Hepatocyte (in vitro differentiated cells): ENCODE results near the gene MINDY4B. TPM values are rescaled to one million over a fixed set of nuclear protein-coding genes. Genes with fewer than 3 reads are reported as not detected.

ENCODE experiments used
- DNase-seq: peaks from one replicate; pipeline ENCODE4 v3.0.0-alpha.2; 2016; ENCODE audit warnings: low spot score
- H2AFZ ChIP-seq: fragments of 200-600 bp; sonication (generic); 2 replicates; pipeline ENCODE4 v1.6.0; 2016; ENCODE audit warnings: antibody characterized with exemption, mild to moderate bottlenecking
- H3K27ac ChIP-seq: fragments of 200-600 bp; sonication (generic); 2 replicates; pipeline ENCODE4 v1.5.1; 2016; ENCODE audit warnings: mild to moderate bottlenecking
- H3K27me3 ChIP-seq: fragments of 200-600 bp; sonication (generic); 2 replicates; pipeline ENCODE4 v1.6.1; 2016
- H3K36me3 ChIP-seq: fragments of 200-600 bp; sonication (generic); replicated peaks from 2 replicates; pipeline ENCODE4 v1.5.1; 2016; ENCODE audit warnings: low read depth; ENCODE audit not compliant: insufficient read depth
- H3K4me1 ChIP-seq: fragments of 200-600 bp; sonication (generic); 2 replicates; pipeline ENCODE4 v1.5.1; 2016; ENCODE audit warnings: mild to moderate bottlenecking, moderate library complexity; ENCODE audit not compliant: insufficient read depth
- H3K4me2 ChIP-seq: fragments of 200-600 bp; sonication (generic); 2 replicates; pipeline ENCODE4 v1.6.0; 2016
- H3K4me3 ChIP-seq: fragments of 200-600 bp; sonication (generic); 2 replicates; pipeline ENCODE4 v1.5.1; 2016; ENCODE audit warnings: mild to moderate bottlenecking
- H3K79me2 ChIP-seq: fragments of 200-600 bp; sonication (generic); 2 replicates; pipeline ENCODE4 v1.6.0; 2017; ENCODE audit warnings: mild to moderate bottlenecking
- H3K9me2 ChIP-seq: fragments of 200-600 bp; sonication (generic); replicated peaks from 2 replicates; pipeline ENCODE4 v1.6.0; 2017; ENCODE audit warnings: mild to moderate bottlenecking; ENCODE audit not compliant: insufficient read depth
- H3K9me3 ChIP-seq: fragments of 200-600 bp; sonication (generic); 2 replicates; pipeline ENCODE4 v1.5.1; 2016; ENCODE audit warnings: low read depth, mild to moderate bottlenecking
- H4K20me1 ChIP-seq: fragments of 200-600 bp; sonication (generic); 2 replicates; pipeline ENCODE4 v1.6.0; 2016; ENCODE audit warnings: mild to moderate bottlenecking; ENCODE audit not compliant: insufficient read depth, poor library complexity, severe bottlenecking
- EZH2 ChIP-seq: fragments of 200-600 bp; sonication (generic); IDR thresholded peaks from 2 replicates; pipeline ENCODE4 v1.6.1; 2016; ENCODE audit warnings: antibody characterized with exemption, mild to moderate bottlenecking, borderline replicate concordance
- EZH2phosphoT487 ChIP-seq: fragments of 200-600 bp; sonication (generic); IDR thresholded peaks from one replicate; pipeline ENCODE4 v1.6.1; 2018; ENCODE audit warnings: antibody characterized with exemption, mild to moderate bottlenecking, low read depth, moderate library complexity; ENCODE audit not compliant: unreplicated experiment, severe bottlenecking
- WGBS: methylation state at CpG from one replicate; pipeline ENCODE4 v1.1.6; 2016; ENCODE audit warnings: low lambda C conversion rate; ENCODE audit errors: missing lambda C conversion rate; 5-methylcytosine and 5-hydroxymethylcytosine counted together
- polyA plus RNA-seq: library from polyadenylated mRNA; unstranded; fragments of >200 nt; fragmentation: Nextera tagmentation; extraction: Ambion mirVana; gene quantifications from 2 replicates; pipeline ENCODE4 v1.2.1, GENCODE V29; 2016
- total RNA-seq: library from RNA; depleted of rRNA; stranded (reverse); fragments of >200 nt; gene quantifications from 2 replicates; pipeline ENCODE4 v1.2.3, GENCODE V29; 2014
- TF ChIP-seq, protein P1 (sequence below): fragments of 200-600 bp; sonication (generic); IDR thresholded peaks from 2 replicates; pipeline ENCODE4 v1.5.1; 2016; ENCODE audit warnings: antibody characterized with exemption, mild to moderate bottlenecking; ENCODE audit not compliant: poor library complexity

MINDY4B gene
- total and polyA plus RNA-seq, 2 experiments from 2014 or later: not detected

DNA sequence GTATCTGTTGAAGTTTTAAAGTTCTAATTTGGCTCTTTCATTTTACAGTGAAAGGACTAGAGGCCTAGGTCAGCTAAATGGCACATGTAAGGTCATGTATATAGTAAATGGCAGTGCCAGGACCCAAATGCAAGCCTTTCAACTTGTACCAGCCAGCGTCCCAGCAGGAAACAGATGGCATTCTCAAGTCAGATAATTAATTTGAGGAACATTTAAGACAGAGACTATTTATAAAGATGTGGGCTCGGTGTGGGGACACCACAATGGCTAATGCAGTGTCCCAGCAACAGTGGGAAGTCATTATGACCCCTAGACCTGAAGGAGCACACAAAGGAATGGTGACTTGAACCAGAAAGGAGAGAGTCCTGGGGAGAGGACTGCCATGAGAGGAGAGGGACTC lies 6.1 kb downstream of the MINDY4B start:
- Histone ChIP-seq H3K9me3 (no peaks in the 10 kb centered on the region), H3K36me3 (no peaks in the 10 kb centered on the region), H3K9me2 (no peaks in the 10 kb centered on the region), H3K27ac (no peak overlapping the region), H3K4me1 (no peaks in the 10 kb centered on the region), H3K4me3 (no peak overlapping the region), H3K4me2 (no peak overlapping the region), H3K79me2 (no peaks in the 10 kb centered on the region), H4K20me1 (no peaks in the 10 kb centered on the region), H2AFZ (no peak overlapping the region), H3K27me3 (no peaks in the 10 kb centered on the region)
- TF ChIP-seq EZH2phosphoT487 (no peak), EZH2 (no peak)
- TF ChIP-seq, protein P1, sequence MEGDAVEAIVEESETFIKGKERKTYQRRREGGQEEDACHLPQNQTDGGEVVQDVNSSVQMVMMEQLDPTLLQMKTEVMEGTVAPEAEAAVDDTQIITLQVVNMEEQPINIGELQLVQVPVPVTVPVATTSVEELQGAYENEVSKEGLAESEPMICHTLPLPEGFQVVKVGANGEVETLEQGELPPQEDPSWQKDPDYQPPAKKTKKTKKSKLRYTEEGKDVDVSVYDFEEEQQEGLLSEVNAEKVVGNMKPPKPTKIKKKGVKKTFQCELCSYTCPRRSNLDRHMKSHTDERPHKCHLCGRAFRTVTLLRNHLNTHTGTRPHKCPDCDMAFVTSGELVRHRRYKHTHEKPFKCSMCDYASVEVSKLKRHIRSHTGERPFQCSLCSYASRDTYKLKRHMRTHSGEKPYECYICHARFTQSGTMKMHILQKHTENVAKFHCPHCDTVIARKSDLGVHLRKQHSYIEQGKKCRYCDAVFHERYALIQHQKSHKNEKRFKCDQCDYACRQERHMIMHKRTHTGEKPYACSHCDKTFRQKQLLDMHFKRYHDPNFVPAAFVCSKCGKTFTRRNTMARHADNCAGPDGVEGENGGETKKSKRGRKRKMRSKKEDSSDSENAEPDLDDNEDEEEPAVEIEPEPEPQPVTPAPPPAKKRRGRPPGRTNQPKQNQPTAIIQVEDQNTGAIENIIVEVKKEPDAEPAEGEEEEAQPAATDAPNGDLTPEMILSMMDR: no peak
- DNase-seq: no peak
- 94% methylated on average over 2 of the region's 2 CpGs for WGBS

DNA sequence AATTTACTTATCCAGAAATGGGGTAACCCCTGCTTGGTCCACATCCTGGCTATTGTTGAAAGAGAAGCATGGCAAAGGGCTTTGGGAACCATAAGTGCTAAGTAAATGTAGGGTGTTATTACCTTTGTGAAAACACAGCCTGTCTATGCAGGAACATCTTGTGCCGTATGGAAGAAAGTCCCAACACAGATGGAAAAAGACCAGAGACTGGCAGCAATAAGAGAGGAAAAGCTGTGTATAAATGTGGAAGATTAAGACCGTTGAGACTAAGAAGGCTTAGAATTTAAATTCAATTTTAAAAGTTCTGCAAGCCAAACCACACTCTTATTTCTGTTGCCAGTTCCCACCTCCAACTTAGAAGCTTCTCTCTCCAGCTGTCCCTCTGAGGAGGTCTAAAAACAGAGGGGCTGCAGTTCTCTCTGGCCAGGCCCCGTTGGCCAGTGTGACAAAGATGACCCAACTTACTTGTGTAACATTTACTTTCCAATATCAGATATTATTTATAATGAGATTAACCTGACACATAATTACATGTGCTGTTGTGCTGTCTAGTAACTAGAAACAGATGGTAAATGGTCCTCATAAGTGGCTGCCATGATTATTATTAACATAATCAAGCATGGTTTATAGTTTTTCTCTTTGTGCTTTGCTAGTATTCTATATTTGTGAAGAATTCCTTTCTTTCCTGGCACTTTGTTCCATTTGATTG lies 7.0 kb downstream of the MINDY4B start:
- H3K4me3 ChIP-seq: no peak overlapping the region
- 79% methylated on average over 3 of the region's 3 CpGs for WGBS
- no peaks in the 10 kb centered on the region for H3K4me1 ChIP-seq
- no peaks in the 10 kb centered on the region for H3K27me3 ChIP-seq
- H2AFZ ChIP-seq: no peak overlapping the region
- no peaks in the 10 kb centered on the region for H4K20me1 ChIP-seq
- no peaks in the 10 kb centered on the region for H3K79me2 ChIP-seq
- no peaks in the 10 kb centered on the region for H3K9me3 ChIP-seq
- H3K36me3 ChIP-seq: no peaks in the 10 kb centered on the region
- no peak overlapping the region for H3K4me2 ChIP-seq
- H3K27ac ChIP-seq: no peak overlapping the region
- H3K9me2 ChIP-seq: no peaks in the 10 kb centered on the region
- TF ChIP-seq, protein P1: no peak
- no peak for DNase-seq

DNA sequence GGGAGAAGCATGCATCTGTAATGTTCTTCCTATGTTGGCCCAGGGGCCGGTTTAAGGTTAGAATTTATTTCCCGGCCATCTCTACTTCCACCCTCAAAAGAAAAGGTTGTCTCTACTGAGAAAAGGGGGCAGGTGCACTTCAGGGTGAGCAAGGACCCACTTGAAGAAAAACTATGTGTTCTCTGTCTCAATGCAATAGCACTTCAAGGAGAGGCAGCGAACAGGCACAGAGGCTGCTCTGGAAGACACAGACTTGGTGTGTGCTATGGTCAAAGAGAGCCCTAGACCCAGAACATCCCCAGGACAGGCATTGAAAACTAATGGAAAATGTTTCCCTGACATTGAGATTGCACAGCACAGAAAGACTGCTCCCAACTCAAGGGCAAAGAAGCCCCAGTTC lies 7.6 kb downstream of the MINDY4B start:
- Histone ChIP-seq H3K79me2 (no peaks in the 10 kb centered on the region), H2AFZ (no peak overlapping the region), H3K9me3 (no peaks in the 10 kb centered on the region), H3K27me3 (no peaks in the 10 kb centered on the region), H3K36me3 (no peaks in the 10 kb centered on the region), H3K4me3 (no peak overlapping the region), H3K27ac (no peak overlapping the region), H3K9me2 (no peaks in the 10 kb centered on the region), H3K4me2 (no peak overlapping the region), H4K20me1 (no peaks in the 10 kb centered on the region), H3K4me1 (no peaks in the 10 kb centered on the region)
- WGBS: 90% methylated on average over 3 of the region's 3 CpGs
- no peak for TF ChIP-seq EZH2
- no peak for DNase-seq

DNA sequence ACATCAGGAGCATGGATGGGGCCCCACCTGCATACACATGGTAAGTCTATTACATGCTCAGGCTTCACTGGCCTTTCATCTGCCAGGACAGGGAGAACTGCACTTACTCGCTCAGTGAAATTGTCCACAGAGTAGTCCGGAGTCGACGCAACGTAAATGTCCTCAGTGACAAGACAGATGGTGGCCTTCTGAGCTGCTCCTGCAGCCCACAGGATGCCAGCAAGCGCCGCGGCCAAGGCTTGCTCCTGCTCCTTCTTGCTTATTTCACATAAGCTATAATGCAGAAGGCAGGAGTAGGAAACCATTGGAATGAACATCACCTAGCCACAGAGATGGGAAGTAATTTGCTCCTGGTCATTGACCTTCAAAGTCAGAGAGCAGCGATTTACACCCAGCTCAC lies 14.4 kb downstream of the MINDY4B start:
- no peaks in the 10 kb centered on the region for H3K4me1 ChIP-seq
- no peaks in the 10 kb centered on the region for H4K20me1 ChIP-seq
- no peaks in the 10 kb centered on the region for H3K27me3 ChIP-seq
- DNase-seq: no peak
- H3K9me3 ChIP-seq: no peaks in the 10 kb centered on the region
- H3K9me2 ChIP-seq: no peaks in the 10 kb centered on the region
- no peaks in the 10 kb centered on the region for H3K79me2 ChIP-seq
- H3K4me3 ChIP-seq: no peak overlapping the region
- WGBS: 92% methylated on average over 9 of the region's 9 CpGs
- H3K4me2 ChIP-seq: no peak overlapping the region
- H3K36me3 ChIP-seq: no peaks in the 10 kb centered on the region
- no peak for TF ChIP-seq EZH2
- H3K27ac ChIP-seq: no peak overlapping the region
- H2AFZ ChIP-seq: no peak overlapping the region
